Subcutaneous adipose tissue (tissue), 4 donors: ENCODE data around the gene PRAME. TPM values are rescaled to one million over a fixed set of nuclear protein-coding genes. Genes with fewer than 3 reads are reported as not detected.

Experiments
- total RNA-seq, 4 donors: library from RNA; depleted of rRNA; stranded (reverse); fragments of >200 nt; gene quantifications; one replicate each; pipeline ENCODE4 v1.1.0, GENCODE V29; 2016
- TF ChIP-seq, protein P1 (sequence below): fragments of 450-650 bp; IDR thresholded peaks from one replicate; pipeline ENCODE4 v1.5.1; 2016; ENCODE audit warnings: low read depth, mild to moderate bottlenecking, control low read depth, antibody characterized with exemption, moderate library complexity

The PRAME gene
- not detected for total RNA-seq

- TF ChIP-seq, protein P1, sequence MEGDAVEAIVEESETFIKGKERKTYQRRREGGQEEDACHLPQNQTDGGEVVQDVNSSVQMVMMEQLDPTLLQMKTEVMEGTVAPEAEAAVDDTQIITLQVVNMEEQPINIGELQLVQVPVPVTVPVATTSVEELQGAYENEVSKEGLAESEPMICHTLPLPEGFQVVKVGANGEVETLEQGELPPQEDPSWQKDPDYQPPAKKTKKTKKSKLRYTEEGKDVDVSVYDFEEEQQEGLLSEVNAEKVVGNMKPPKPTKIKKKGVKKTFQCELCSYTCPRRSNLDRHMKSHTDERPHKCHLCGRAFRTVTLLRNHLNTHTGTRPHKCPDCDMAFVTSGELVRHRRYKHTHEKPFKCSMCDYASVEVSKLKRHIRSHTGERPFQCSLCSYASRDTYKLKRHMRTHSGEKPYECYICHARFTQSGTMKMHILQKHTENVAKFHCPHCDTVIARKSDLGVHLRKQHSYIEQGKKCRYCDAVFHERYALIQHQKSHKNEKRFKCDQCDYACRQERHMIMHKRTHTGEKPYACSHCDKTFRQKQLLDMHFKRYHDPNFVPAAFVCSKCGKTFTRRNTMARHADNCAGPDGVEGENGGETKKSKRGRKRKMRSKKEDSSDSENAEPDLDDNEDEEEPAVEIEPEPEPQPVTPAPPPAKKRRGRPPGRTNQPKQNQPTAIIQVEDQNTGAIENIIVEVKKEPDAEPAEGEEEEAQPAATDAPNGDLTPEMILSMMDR: no peak
These were observed at the start of gene PRAME for GRCh38 chr22:22558972-22559603. Gene PRAME, minus strand, starts transcription at chr22:22559265. Its CDS starts 2,433 bp downstream, at chr22:22556832.

- TF ChIP-seq, protein P1: no peak
These were observed 46.0 kb upstream of the PRAME start for GRCh38 chr22:22605074-22605404.

DNA sequence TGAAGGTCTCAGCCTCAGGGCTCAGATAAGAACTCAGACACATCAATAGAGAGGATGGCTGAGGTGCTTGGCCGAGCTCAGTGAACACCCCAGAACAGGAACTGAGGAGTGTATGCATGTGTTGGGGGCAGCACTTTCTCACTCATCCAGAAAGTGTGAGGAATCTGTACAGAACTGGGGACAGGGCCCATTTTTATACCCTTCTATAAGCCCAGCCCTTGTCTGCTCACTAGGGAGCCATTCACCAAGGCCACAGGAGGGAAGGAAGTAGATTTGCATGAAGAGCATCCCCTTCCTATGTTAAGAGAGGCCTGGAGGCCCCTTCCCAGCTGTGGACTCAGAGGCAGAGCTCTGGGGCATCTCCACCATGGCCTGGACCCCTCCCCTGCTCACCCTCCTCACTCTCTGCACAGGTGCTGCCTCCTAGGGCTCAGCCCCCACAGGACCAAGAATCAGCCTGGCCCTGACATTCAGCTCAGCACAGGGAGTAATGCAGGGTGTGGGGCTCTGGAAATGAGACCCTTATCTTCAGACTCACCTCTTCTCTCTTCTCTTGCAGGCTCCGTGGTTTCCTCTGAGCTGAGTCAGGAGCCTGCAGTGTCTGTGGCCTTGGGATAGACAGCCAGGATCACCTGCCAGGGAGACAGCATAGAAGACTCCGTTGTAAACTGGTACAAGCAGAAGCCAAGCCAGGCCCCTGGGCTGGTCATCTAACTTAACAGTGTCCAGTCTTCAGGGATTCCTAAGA is 45.4 kb upstream of the PRAME start:
- TF ChIP-seq, protein P1: no peak

DNA sequence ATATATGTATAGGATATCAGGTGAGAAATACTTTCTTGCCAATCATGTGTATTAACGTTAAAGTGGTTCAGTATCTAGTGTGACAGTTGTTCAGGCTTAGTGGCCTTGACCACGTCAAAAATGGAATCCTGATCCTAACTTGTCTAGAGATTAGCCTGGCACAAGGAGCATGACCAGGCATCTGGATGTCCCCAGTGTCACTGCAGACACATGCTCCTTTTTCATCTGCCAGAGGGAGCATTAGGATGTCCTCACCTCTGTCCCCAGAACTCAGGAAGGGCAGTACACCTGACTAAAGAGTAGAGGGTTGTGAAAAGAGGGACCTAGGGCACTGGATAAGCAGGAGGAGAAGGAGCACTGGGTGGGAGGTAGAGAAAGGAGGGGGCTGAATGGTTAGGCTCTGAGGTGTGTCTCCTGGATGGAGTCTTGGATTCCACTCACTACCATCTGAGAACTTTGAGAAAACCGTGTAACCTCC is 44.4 kb upstream of the PRAME start:
- TF ChIP-seq, protein P1: no peak

- TF ChIP-seq, protein P1: no peak
These were observed 41.6 kb upstream of the PRAME start for GRCh38 chr22:22600531-22601261.

- TF ChIP-seq, protein P1: no peak
These were observed 40.2 kb upstream of the PRAME start for GRCh38 chr22:22599248-22599647.

DNA sequence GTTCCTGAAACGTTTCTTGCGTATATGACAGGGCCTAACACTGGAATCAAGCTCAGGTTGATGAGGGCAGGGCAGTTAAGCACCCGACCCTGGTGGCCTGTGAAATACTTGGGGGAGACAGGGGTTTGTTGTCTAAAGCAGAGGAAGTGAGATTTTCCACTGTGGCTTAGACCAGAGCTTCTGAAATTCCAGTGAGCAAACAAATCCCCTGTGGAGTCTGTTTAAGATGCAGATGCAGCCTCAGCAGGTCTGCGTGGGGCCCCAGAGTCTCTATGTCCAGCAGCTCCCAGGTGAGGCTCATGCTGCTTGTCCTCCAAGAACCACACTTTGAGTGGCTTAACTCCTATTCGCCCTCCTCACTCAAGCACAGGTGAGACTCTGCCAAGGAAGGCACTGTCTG is 39.1 kb upstream of the PRAME start:
- TF ChIP-seq, protein P1: no peak
